Measurements from ENCODE around the gene ZMYND10.

ZMYND10 gene

GRCh38 chr3:50334339-50335075 lies 11.0 kb downstream of the ZMYND10 start:
- in situ Hi-C loops (cut with HindIII; ENCODE audit: low pct_ligation_motif_present, low pct_unique_long_range_greater_than_20kb, low sequenced_read_pairs), result no loop called here
- DNase-seq, result no peak

DNA sequence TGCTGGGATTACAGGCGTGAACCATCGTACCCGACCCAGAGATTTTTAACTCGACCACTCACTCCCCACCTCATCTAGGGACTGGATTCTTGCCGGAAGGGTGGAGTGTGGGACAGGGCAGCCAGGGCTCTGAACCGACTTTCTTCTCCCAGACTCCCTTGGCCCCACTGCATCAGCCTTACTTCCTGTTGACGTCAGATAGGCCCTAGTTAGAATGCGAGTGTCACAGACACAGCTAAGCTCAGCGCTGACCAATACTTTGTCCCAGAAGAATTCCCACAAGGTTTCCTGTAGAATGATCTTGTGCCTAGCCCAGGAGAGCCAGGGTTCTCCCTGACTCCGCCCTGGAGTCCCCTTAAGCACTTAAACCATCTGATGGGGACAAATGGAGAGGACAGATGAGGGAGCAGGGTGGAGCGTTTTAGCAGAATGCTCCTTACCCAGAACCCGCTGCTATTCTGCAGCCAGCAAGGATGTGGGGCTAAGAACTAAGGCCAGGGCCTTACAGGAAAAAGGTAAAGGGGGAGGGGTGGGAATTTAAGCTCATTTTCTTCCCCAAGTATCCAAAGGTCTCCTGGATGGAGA lies 11.7 kb downstream of the ZMYND10 start:
- DNase-seq, result no peak
- in situ Hi-C loops (cut with HindIII; ENCODE audit: low pct_ligation_motif_present, low pct_unique_long_range_greater_than_20kb, low sequenced_read_pairs), result no loop called here

GRCh38 chr3:50331364-50331907 lies 14.1 kb downstream of the ZMYND10 start:
- in situ Hi-C loops (cut with HindIII; ENCODE audit: low pct_ligation_motif_present, low pct_unique_long_range_greater_than_20kb, low sequenced_read_pairs), result no loop called here
- no peak for DNase-seq

GRCh38 chr3:50330330-50330729 lies 15.2 kb downstream of the ZMYND10 start:
- no peak for DNase-seq
- in situ Hi-C loops (cut with HindIII; ENCODE audit: low pct_ligation_motif_present, low pct_unique_long_range_greater_than_20kb, low sequenced_read_pairs), result no loop called here

- peak; percentile 95 for DNase-seq
- in situ Hi-C loops (cut with HindIII; ENCODE audit: low pct_ligation_motif_present, low pct_unique_long_range_greater_than_20kb, low sequenced_read_pairs), result no loop called here
These were observed 17.4 kb downstream of the ZMYND10 start, which contains the start of gene TUSC2 for GRCh38 chr3:50327943-50328691. TSS of gene TUSC2 (minus strand) at chr3:50328223. CDS start at chr3:50328099, 124 bp downstream.

DNA sequence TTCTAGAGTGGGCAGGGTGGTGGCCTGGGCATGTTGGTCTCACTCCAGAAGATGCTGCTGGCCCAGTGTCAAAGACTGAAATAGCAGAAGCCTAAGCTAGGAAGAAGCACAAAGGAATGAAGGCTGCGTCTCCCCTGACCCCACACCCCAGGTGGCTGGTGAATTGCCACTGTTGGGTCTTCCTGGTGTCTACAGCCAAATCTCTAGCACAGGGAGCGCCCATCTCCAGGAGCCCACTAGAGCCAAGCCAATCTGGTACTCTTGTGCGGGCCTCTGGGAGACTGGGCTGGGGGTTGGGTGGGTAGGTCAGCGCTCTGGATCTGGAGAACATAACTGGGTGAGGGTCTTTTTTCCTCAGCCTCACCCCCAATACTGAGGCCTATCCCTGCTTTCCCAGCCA lies 18.4 kb downstream of the ZMYND10 start:
- DNase-seq, result no peak
- in situ Hi-C loops (cut with HindIII; ENCODE audit: low pct_ligation_motif_present, low pct_unique_long_range_greater_than_20kb, low sequenced_read_pairs), result no loop called here

GRCh38 chr3:50326182-50326541 lies 19.4 kb downstream of the ZMYND10 start:
- no peak for DNase-seq
- in situ Hi-C loops (cut with HindIII; ENCODE audit: low pct_ligation_motif_present, low pct_unique_long_range_greater_than_20kb, low sequenced_read_pairs), result no loop called here

- in situ Hi-C loops (cut with HindIII; ENCODE audit: low pct_ligation_motif_present, low pct_unique_long_range_greater_than_20kb, low sequenced_read_pairs), result no loop called here
These were observed 19.9 kb downstream of the ZMYND10 start for GRCh38 chr3:50325497-50326181.

DNA sequence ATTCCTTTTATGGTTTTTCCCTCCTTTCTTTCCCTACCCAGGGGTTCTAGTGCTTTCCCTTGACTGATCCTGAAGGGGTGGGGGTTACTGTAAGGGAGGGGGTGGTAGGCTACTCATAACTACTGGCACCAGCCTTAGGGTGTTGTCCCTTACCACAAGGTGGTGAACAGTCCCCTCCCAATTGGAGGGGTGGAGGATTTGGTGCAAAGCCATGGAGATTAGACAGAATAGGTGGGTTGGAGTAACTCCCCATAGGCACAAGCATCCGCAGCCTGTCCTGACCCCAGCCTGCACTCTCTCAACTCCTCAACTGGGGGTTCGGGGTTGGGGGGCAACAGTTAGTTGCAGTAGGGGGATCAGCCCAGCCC lies 20.4 kb downstream of the ZMYND10 start:
- in situ Hi-C loops (cut with HindIII; ENCODE audit: low pct_ligation_motif_present, low pct_unique_long_range_greater_than_20kb, low sequenced_read_pairs), result no loop called here
- DNase-seq, result no peak

More at GRCh38 chr3:50325497-50326181, 19.9 kb downstream of the ZMYND10 start:
- no peak for DNase-seq

DNA sequence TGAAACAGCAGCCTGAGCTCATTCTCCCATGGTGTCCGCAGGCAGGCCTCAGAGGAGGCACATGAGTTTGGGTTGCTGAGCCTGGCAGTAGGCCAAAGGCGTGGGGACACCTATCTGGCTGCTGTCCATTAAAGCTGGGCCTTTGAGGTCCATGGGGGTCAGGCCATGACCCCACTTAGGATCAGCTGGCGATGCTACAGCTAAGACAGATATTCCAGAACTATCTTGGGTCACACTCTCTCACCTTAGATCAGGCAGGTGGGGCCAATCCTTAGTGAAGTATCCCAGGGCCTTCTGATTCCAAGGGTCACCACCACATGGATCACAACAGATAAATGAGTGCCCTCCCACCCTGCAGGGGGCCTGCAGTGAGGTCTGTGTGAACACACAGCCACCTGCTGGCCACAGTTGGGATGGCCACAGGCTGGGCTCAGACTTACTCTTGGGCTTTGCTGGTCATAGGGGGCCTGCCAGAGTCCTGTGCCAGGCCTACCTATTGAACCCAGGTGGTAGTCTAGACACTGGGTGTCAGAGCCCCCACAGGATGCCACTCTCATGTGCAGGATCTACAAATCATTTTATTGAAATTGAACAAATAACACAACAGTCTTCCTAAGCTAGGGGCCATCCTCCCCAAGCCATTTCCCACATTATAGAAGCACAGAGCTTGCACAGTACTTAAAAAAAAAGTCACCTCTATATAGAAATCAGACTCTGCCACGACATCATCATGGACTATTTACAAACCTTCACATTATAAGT lies 21.0 kb downstream of the ZMYND10 start:
- peak; percentile 72 for DNase-seq
- in situ Hi-C loops (cut with HindIII; ENCODE audit: low pct_ligation_motif_present, low pct_unique_long_range_greater_than_20kb, low sequenced_read_pairs), result no loop called here

DNA sequence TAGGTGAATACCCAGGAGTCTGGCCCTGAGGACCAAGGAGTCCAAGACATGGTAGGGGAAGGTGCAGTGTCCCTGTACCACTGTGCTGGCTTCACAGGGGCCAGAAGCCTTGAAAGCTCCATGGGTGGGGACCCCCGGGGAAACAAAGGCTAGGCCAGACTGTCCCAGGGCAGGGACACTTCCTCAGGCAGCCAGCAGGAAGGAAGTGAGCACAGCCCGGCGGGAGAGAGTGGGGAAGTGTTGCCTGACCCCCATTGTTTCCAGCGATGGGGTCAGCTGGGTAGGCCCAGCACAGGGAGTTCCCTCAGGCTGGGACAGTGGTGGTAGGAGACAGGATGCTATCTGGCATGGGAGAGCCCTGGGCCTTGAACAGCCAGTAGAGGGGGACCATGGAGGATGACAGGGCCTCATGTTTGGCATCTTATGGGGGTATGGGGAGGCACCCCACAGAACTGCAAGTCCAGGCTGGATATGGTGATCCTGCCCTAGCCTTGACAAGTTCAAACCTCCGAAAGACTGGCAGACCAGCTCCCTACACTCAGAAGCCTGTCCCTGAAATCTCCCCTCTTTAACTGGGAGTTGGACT lies 21.8 kb downstream of the ZMYND10 start:
- no peak for DNase-seq
- in situ Hi-C loops (cut with HindIII; ENCODE audit: low pct_ligation_motif_present, low pct_unique_long_range_greater_than_20kb, low sequenced_read_pairs), result no loop called here

DNA sequence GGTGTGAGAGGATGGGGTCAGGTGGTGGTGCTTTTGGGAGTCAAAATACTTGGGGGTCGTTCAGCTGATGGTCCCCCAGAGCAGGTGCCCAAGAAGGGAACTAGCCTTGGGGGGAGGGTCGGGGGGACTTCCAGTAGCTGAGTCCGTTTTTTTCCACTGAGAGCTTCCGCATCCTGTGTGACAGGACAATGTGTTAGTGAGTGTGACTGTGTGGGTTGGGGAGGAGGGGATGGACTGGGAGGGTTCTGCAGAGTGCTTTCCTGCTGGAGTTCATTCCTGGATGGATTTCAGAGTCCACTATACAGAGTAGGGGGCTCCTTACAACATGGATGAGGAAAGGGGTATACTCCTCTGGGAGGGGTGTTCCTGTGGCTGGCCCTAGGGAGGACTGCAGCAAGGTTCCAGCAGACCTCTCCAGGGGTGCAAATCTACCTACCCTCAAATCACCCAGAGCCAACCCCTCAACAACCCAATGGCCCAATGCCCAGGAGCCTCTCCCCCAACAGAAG lies 22.4 kb downstream of the ZMYND10 start:
- no peak for DNase-seq
- in situ Hi-C loops (cut with HindIII; ENCODE audit: low pct_ligation_motif_present, low pct_unique_long_range_greater_than_20kb, low sequenced_read_pairs), result no loop called here

DNA sequence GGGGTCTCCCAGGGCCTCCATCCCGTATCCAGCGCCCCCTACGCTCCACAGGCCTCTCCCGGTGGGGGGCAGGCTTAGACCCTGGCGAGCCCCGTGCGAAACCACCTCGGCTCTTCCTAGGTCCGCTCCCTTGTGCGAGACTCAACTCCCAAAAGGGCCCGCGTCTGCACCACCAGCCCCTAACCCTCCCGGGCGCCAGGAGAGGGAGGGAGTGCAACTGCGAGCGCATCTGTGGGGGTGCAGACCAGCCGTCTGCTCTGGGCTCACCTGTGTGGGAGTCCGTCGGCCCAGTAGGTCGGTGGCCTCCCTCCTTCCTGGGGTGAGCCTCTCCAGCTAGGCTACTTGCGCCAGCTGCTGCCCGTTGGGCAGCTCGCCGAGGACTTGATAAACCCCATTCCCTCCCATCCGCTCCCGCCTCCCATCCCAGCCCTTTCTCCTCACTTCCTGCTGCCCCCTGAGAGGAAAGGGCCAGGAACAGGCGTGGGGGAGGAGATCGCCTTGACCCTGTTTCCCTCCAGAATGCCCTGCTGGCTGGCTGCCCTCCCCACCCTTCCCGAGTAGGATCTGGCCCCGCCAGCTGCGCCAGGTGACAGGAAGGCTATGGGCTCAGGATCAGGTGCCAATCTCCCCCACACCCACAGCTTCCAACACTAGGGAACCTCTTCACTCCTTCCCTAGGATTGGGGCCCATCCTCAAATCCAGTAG lies 23.0 kb downstream of the ZMYND10 start, which contains the start of gene HYAL2:
Gene HYAL2, minus strand, starts transcription at position 360 of the 706 bp plus-strand sequence. CDS start 2,256 bp downstream, outside the sequence.
- in situ Hi-C loops (cut with HindIII; ENCODE audit: low pct_ligation_motif_present, low pct_unique_long_range_greater_than_20kb, low sequenced_read_pairs), result no loop called here
- no peak for DNase-seq

- in situ Hi-C loops (cut with HindIII; ENCODE audit: low pct_ligation_motif_present, low pct_unique_long_range_greater_than_20kb, low sequenced_read_pairs), result no loop called here
- no peak for DNase-seq
These were observed 23.5 kb downstream of the ZMYND10 start for GRCh38 chr3:50322115-50322385.

GRCh38 chr3:50321336-50322114 lies 24.0 kb downstream of the ZMYND10 start:
- in situ Hi-C loops (cut with HindIII; ENCODE audit: low pct_ligation_motif_present, low pct_unique_long_range_greater_than_20kb, low sequenced_read_pairs), result no loop called here
- DNase-seq, result peak; percentile 87

- peak; percentile 70 for DNase-seq
- in situ Hi-C loops (cut with HindIII; ENCODE audit: low pct_ligation_motif_present, low pct_unique_long_range_greater_than_20kb, low sequenced_read_pairs), result no loop called here
These were observed 24.6 kb downstream of the ZMYND10 start for GRCh38 chr3:50320853-50321335.
